NCI-H345 (cell line): Measurements from ENCODE around the gene KCNJ12.
A peak's percentile ranks its signal among the peaks of the same experiment; 100 is the strongest.
"Not testable (repeated sequence)": the region's sequence is repeated elsewhere in the genome, so short reads cannot be mapped to it uniquely, and the experiment has no call there.

ENCODE experiments used
- DNase-seq: peaks from one replicate; lab custom pipeline; 2025; lab: John Stamatoyannopoulos, UW

KCNJ12 gene

DNA sequence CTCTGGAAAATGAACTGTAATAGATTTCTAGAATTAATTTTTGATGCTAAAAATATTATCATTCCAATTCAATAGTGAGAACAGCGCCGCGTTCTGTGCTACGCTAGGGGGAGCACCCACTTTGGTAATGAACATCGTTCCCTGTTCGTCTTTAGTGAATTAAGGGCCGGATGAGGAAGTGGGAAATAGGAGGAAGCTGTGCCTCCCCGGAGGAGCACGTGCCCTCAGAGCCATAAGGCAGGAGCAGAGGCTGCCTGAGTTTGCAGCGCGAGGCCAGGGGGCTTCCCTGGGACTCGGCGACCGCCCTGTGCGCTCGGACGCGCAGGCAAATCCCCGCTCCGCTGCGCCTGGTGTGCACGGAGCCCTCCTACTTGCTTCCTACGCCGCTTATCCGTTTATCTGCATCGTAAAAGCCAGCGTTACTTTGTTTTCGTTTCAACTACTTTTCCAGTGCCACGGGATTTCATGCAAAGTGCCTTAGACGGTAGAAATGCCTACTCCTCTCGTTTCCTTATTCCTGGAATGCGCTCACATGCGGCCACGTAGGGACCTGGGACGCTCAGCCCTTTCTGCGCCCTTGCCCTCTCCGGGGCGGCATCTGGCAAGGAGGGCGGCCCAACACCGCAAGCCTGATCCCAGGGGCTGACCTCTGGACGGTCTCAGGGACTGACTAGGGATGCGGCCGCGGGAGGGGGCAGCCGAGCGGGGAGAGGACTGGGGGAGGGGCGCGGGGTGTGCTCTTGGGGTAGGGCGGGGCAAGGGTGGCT is 76.4 kb downstream of the KCNJ12 start:
- no peak for DNase-seq

- peak; percentile 23 for DNase-seq
Measured at GRCh38 chr17:21453144-21453898, 77.2 kb downstream of the KCNJ12 start.

DNA sequence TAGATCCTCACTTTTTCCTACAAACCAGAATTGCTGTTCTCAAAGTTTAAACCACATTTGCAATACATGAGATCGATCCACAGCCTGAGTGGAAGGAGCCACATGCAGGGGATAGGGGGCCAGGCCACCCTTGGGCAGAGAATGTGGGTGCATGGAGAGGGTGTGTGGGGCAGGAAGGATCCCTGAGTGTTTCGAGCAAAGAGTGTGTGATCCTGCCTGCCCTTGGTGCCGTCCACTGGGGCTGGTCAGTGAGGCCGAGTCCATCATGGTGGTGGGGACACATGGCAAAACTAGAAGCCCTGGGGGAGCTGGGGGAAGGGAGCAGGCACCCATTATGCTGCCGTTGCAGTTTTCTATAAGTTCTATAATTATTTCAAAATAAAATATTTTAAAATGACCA is 77.8 kb downstream of the KCNJ12 start:
- DNase-seq: not testable (repeated sequence)

DNA sequence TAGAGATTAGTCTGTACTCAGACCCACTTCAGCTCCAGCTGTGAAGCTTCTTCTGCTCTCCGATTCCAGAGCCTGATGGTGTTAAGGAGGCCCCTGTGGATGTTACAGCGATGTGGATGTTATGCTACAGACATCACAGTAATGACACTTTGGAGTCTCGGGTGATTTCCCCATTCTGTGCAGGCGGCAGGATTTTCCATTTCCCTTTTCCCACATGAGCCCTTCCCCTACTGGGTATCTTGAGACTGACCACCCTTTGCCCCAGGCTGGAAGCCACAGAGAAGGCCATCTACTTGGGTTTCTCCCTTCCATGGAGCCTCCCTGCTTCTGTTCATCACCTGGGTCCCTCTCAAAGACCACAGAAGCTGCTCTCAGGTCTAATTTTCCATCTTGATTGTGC is 78.3 kb downstream of the KCNJ12 start:
- DNase-seq: no peak

DNA sequence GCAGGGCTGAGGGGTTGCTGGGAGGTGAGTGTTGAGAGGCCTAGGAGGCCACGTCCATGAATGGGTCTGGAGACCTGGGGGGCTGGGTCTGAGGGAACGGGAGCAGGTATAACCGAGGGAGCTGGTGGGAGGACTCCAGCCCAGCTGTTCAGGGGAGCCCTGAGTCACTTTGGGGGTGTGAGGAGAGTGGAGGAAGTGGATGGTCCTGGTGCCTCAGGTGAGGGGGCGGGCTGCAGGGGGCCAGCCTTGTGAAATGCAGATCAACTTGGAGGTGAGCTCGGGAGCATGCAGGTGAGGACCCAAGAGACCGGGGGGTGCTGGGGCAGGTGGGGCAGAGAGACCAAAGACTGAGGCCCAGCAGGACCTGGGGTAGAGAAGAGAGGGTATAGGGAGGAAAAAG is 79.6 kb downstream of the KCNJ12 start:
- no peak for DNase-seq

DNA sequence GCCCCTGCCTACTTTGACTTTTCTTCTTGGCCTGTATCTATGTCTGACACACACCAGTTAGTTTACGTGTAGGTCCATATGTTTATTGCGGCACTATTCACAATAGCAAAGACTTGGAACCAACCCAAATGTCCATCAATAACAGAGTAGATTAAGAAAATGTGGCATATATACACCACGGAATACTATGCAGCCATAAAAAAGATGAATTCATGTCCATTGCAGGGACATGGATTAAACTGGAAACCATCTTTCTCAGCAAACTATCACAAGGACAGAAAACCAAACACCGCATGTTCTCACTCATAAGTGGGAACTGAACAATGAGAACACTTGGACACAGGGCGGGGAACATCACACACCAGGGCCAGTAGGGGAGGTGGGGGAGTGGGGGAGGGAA is 80.3 kb downstream of the KCNJ12 start:
- DNase-seq: not testable (repeated sequence)

- DNase-seq: peak; percentile 81
Measured at GRCh38 chr17:21457051-21458026, 81.2 kb downstream of the KCNJ12 start.

- no peak for DNase-seq
Measured at GRCh38 chr17:21458054-21458453, 81.9 kb downstream of the KCNJ12 start.

- no peak for DNase-seq
Measured at GRCh38 chr17:21459536-21459935, 83.4 kb downstream of the KCNJ12 start.

DNA sequence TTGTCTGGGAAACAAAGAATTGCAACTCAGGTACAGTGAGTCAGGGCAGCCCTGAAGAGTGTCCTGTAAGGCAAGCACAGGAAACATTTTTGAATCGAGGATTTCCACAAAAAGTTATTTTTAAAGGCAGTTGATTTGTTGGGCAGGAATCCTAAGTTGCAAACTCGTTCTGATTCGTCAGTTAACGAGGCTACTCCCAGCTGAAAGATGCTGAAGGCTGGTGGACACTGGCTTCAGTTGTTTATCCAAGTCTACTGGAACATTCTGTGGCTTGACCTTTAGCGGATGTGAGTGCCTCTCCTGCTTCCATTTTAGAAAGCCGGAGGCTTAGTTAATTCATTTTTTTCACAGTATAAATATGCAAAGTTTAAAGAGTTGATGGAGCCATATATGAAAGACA is 84.2 kb downstream of the KCNJ12 start:
- no peak for DNase-seq

DNA sequence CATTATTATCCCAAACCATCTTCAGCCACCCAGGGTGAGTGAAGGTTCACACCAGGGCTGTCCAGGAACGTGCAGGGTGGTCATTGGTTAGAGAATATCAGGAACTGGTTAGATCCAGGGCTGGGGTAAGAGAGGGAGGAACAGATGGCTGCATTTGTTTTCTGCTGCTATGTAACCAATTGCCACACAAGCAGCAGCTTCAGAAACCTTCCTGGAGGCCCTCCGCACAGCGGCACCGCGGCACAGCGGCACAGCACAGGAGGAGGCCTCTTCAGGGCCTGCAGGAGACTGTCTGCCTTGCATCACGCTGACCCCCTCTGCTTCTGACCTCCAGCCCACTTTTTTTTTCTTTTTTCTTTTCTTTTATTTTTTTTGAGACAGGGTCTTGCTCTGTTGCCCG is 86.1 kb downstream of the KCNJ12 start:
- DNase-seq: peak; percentile 27

DNA sequence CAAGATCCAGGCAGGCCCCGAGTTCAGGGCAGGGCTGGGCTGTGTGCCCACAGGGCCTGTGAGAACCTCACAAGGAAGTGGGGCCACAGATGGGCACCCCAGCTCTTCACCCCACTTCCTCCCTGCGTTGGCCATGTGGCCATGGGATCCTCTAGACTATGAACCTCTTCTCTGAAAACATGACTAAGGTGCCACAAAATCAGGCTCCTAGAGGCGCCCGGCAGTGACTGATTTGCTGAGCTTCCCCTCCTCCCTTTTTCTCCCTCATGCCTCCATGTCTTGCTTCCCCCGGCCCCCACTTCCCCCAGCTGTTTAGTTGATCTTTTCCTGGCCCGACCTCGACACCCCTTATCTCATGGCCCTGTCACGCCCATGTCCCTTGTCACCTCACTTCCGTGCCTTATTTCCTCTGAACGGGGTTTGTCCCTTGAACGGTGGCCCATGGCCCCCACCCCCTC is 87.1 kb downstream of the KCNJ12 start:
- no peak for DNase-seq

- no peak for DNase-seq
Measured at GRCh38 chr17:21463779-21464407, 87.7 kb downstream of the KCNJ12 start.

DNA sequence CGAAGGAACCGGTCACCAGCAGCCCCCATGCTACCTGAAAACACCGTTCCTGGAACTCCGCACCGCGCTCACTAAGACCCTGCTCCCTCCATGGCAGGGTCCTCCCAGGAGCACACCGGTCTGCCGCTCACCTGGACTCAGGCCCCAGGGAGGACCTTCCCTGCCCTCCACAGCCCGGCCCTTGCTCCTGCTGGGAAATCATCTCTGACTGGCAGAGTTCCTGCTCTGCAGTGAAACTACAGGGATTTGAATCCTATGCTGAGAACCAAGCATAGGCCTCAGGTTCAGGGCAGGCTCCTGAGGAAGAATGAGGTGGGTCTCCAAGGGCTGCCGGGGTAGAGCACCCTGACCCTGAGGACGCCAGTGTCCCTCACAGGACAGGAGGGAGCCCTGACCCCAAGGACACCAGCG is 88.5 kb downstream of the KCNJ12 start:
- no peak for DNase-seq

DNA sequence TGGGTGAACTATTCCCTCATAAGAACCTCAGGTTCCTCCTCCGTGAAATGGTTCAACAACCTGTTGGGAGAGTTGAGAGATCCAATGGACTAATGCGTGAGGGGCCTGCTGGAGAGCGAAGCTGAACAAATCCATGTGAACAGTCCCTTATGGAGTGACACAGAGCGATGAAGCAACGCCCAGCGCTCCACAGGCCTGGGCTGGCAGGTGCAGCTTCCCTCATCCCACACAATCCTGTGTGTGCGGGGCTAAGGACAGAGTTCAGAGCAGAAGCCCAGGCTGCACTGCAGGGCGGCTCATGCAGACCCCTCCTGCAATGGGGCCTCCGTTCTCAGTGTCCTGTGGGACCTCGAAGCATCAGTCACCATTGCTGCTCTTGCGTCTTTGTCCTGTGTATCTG is 90.4 kb downstream of the KCNJ12 start:
- DNase-seq: no peak

GRCh38 chr17:21467196-21467595 is 91.0 kb downstream of the KCNJ12 start:
- no peak for DNase-seq

GRCh38 chr17:21467739-21468490 is 91.8 kb downstream of the KCNJ12 start:
- DNase-seq: peak; percentile 16
